GM19328 (cell line): Measurements from ENCODE around the gene GTPBP1.

Experiments
- ATAC-seq: cut with Tn5 transposase; IDR thresholded peaks from one replicate; pipeline ENCODE4 v1.9.1; 2021; ENCODE audit warnings: mild to moderate bottlenecking, moderate library complexity; ENCODE audit not compliant: unreplicated experiment

Gene GTPBP1

DNA sequence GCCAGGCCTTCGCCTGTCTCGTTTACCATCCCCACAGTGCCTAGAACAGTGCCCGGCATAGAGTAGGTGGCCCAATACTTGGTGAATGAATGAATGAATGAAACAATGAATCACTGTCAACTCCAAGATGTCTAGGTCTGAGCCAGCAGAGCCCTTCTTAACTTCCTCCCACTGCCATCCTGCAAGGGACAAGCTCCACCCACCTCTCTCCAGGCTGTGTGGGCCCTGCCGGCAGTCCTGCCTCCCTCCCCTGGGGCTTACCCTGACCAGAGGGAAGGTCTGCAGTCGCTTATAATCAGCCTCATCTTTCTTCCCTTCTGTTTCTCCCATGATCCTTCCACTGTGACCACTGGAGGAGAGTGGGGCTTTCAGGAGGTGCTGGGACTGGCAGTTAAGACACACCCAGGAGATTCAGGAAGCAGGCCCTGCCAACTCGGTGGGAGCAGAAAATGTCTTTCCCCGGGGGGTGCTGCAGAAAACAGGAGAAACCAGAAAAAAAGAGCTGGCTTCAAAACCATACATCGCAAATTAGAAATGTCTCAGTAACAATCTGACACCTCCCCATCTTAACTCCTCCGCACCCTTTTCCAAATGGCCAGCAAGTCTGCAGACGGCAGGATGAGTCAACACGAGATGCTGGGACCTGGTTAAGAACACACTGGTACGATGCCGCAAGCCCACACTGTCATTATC lies 76.8 kb downstream of the GTPBP1 start:
- ATAC-seq, result no peak
